Inferior parietal cortex (tissue), 1 donor: ENCODE measurements around the gene POLR3C.
"Not testable (repeated sequence)": the region's sequence is repeated elsewhere in the genome, so short reads cannot be mapped to it uniquely, and the experiment has no call there.

ENCODE experiments used
- DNase-seq: peaks from one replicate; pipeline ENCODE4 v3.0.0-alpha.2; 2016; ENCODE audit errors: extremely low spot score

The POLR3C gene, protein sequence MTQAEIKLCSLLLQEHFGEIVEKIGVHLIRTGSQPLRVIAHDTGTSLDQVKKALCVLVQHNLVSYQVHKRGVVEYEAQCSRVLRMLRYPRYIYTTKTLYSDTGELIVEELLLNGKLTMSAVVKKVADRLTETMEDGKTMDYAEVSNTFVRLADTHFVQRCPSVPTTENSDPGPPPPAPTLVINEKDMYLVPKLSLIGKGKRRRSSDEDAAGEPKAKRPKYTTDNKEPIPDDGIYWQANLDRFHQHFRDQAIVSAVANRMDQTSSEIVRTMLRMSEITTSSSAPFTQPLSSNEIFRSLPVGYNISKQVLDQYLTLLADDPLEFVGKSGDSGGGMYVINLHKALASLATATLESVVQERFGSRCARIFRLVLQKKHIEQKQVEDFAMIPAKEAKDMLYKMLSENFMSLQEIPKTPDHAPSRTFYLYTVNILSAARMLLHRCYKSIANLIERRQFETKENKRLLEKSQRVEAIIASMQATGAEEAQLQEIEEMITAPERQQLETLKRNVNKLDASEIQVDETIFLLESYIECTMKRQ

DNA sequence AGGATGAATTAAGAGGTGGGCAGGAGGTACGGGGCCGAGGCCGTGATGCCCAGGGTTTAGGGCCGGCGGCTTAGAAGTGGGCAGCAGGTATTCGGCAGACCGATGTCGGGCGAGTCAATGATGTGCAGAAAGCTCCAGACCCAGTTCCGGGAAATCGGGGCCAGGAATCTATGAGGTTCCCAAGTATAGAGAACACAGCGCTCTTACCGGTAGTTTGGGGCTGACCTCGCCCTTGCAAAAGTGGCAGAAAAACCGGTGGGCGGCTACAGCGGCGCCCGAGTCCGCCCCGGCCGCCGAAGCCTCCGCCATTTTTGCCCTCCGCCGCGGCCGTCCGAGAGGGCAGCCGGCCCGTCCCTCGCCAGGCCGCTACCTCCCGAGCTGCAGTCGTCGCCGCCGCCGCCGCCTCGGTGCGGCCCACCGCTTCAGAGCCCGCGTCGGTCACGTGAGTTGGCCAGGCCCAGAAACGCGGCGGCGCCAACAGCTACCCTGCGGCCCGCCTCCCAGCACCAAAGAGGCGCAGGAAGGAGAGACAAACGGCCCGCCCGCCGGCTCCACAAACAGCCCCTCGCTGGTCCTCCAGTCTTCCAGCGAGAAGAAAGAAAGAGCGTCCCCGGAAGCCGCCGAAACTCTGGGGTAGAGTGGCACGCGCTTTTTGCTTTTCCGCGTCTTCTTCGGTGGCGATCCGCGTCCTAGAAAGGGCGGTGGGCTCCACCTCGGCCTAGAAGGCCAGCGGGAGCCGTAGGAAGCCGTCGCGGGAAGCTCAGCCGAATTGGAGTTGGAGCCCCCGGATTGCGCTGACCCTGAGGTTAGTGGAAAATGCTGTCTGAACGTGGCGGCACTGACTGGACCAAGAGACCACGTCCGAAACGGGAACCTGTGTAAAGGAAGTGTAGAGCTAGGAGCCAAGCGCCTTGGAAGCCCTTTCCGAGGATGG, at the start of gene POLR3C, which contains the start of gene RNF115:
TSS of gene POLR3C (plus strand) at position 636 of the 934 bp plus-strand sequence. CDS start 1,577 bp downstream, outside the sequence.
TSS of gene RNF115 (minus strand) at position 531 of the 934 bp plus-strand sequence. CDS start at position 309, 222 bp downstream.
- peak; percentile 89 for DNase-seq

DNA sequence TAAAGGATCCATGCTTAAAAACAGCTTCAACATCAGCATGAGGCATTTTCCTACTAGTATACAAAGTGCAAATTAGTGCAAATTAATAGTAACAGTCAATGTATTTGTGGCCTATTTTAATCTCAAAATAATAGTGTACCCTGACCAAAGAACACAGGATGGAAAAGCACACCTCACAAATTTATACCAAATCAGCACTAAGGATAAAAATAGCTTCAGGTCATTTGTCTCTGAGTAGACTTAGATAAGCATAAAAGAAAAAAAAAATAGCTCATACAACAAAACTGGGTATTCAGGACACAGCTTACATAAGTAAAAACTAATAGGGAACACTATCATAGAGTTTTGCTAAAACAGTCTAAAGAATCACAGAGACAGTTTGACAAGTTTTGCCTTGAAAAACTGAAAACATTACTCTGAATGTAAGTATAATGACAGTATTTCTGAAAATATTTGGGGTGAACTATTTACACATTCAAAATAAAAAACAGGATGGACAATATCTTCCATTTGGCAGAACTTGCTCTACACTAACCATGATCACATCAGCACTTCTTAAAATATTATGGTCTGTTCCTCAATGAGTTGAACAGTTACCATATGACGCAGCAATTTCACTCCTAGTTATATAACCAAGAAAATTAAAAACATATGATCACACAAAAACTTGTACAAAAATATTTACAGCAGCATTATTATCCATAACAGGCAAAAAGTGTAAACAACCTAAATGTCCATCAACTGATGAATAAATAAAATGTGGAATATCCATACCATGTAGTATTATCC, 46.4 kb upstream of the POLR3C start:
- DNase-seq, result no peak

DNA sequence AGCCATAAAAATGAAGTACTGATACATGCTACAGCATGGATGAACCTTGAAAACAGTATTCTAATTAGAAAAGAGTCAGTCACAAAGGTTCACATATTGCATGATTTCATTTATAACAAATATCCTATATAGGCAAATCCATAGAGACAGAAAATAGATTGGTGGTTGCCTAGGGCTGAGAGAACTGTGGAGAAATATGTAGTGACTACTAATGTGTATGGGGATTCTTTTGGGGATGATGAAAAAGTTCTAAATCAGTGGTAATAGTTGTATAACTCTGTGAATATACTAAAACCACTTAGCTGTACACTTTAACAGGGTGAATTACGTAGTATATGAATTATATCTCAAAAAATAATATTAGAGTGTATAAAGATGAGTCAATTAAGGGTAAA, 45.9 kb upstream of the POLR3C start:
- DNase-seq, result no peak

DNA sequence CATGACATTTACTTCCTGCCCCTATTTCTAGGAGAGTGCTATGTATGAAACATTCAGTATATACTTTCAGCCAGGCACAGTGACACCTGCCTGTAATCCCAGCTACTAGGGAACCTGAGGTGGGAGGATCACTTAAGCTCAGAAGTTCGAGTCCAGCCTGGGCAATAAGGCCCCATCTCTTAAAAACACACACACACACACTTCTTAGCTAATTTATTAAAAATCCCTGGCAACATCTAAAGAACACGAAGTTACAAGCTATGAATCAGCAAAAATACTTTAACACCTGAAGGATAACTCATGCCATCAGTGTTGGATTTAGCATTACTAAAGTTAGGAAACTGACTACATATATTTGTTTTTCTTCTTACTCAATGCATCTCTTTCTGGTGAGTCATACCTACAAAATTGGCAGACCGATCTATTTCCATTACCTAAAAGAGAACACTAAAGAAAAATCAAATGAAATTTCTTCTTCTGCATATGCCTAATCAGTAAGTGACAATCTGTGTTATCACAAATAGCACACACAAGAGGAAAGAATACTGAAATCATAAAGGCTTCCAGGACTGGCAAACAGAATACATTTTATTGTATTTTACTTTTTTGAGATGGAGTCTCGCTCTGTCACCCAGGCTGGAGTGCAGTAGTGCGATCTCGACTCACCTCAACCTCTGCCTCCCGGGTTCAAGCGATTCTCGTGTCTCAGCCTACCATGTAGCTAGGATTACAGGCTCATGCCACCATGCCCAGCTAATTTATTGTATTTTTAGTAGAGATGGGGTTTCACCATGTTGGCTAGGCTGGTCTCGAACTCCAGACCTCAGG, 41.5 kb upstream of the POLR3C start:
- peak; percentile 45 for DNase-seq

DNA sequence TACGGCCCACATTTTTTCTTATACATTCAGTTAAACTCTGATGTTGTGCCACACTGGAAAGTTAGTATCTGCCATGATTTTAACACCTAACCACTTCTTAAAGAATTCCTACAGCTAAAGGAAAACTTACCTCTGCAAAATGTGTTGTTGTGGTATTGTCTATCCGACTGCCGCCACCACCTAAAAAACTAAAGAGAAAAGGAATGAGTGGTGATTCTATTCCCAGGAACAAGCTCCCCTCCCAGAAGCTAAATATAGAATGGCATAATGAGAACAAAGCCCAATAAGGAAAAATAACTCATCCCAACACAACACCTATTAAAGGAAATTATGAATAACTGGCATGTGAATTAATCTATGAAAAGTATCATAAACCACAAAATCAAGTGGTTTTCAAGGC, 39.6 kb upstream of the POLR3C start:
- no peak for DNase-seq

DNA sequence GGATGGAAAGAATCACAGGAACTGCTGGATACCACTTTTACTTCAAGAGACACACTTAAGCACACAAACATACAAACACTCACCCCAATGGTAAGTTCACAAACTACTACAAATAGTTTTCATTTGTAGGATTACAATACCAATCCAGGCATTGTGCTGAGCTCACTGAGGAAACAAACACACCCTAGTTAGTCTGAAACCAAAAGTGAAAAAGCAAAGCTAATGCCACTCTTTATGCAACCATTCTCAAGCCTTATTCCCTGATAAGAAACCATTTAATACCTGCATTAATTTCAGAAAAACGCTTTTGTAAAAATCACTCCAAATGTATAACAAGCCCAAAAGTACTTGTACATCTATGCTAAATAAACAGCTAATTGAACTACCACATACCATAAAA, 38.5 kb upstream of the POLR3C start:
- DNase-seq, result no peak

DNA sequence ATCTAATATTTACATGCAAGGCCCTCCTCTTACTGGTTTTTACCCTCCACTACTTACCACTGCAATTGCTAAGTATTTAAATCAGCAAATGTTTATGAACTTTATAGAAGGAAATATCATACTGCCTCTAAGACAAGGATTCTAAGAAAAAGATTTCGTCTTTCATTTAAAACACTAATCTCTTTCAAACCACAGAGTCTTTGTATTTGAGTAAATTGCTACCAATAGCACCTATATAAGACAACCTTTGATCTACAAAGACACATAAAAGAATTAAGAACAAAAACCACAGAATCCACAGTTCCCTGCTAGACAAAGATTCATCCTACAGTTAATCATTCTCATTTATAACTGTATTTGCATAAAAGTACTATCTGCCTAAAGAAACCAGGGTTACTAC, 37.7 kb upstream of the POLR3C start:
- no peak for DNase-seq

DNA sequence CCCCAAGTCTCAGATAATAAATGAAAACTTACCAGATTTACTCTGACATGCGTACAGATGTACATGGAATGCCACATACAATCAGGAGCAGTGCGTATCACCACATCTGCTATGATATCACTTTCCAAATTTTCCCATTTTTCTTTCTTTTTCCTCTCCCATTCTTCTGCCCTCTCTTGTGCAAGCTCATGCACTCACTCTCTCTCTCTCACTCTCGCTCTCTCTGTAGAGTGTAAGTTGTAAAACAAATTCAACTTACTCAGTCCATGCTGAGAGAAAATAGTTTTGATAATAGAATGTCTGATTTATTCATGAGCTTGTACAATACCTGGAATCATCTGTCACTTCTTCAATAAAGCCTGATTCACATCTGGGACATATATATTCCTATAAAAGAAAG, 35.4 kb upstream of the POLR3C start:
- DNase-seq, result no peak

DNA sequence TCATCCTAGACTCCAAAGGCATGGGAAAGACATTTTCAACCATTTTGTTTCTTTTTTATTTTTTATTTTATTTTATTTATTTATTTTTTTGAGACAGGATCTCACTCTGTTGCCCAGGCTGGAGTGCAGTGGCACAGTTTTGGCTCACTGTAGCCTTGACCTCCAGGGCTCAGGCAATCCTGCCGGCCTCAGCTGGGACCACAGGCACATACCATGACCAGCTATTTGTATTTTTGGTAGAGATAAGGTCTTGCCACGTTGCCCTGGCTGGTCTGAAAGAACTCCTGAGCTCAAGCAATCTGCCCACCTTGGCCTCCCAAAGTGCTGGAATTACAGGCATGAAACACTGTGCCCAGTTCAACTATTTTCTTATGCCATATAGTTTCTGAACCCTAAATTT, 32.1 kb upstream of the POLR3C start:
- DNase-seq, result not testable (repeated sequence)

DNA sequence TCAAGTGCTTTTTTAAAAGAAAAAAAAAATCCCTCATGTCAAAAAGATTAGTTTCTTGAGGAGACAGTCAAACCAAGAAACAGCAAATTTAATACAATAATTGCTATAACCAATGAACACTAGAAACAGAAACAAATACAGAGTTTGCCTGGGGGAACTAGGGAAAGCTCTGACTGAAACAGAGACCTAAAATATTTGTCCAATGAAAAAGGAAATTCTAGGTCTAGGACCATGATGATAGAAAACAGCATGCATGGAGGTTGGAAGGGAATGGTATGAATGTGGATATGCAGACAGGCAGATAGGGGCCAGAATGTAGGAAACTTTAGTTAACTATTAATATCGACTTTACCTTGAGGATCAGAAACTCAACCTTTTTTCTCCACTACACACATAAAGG, 31.5 kb upstream of the POLR3C start:
- DNase-seq, result no peak

DNA sequence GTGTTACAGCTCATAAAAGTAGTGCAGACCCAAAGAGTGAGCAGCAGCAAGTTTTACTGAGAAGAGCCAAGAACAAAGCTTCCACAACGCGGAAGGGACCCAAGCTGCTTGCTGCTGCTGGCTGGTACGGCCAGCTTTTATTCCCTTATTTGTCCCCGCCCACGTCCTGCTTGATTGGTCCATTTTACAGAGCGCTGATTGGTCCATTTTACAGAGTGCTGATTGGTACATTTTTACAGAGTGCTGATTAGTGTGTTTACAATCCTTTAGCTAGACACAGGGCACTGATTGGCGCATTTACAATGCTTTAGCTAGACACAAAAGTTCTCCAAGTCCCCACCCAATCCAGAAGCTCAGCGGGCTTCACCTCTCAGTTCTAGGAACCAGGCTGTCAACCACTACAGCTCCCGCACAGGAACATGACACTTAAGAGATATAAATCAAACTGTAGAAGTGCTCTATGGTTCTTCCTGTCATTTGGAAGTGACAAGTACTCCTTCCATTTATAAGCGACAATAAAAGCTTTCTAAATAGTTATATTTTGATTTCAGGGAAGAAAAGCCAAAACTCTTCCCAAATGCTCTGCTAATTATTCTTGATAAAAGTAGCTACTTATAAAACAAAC, 28.6 kb upstream of the POLR3C start:
- DNase-seq, result no peak

DNA sequence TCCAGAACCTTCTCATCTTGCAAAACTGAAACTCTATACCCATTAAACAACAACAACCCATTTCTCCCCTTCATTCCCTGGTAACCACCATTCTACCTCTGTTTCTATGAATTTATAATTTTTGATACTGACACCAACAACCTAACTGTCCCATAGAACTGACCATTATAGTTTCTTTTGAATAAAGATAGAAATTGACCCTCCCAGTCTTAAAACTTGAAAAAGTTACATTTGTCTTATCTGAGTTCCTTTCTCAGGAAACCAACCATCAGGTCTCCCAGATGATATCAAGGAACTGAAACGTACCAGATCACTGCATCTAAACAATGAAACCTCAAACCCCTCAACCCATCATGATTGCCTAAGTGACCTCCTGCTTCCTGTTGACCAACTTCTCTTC, 27.2 kb upstream of the POLR3C start:
- no peak for DNase-seq

DNA sequence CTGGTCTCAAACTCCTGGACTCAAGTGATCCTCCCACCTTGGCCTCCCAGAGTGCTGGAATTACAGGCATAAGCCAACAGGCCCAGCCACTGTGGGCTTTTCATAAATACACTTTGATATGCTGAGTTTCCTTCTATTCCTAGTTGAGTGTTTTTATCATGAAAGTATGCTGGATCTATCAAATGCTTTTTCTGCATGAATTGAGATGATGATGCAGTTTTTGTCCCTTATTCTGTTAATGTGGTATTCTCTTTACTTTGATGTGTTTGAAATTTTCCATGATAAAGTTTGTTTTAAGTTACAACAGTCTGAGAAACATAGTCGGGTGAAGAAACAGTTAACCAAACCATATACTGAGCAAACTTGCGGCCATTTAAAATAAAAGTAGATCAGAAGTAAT, 24.2 kb upstream of the POLR3C start:
- no peak for DNase-seq

DNA sequence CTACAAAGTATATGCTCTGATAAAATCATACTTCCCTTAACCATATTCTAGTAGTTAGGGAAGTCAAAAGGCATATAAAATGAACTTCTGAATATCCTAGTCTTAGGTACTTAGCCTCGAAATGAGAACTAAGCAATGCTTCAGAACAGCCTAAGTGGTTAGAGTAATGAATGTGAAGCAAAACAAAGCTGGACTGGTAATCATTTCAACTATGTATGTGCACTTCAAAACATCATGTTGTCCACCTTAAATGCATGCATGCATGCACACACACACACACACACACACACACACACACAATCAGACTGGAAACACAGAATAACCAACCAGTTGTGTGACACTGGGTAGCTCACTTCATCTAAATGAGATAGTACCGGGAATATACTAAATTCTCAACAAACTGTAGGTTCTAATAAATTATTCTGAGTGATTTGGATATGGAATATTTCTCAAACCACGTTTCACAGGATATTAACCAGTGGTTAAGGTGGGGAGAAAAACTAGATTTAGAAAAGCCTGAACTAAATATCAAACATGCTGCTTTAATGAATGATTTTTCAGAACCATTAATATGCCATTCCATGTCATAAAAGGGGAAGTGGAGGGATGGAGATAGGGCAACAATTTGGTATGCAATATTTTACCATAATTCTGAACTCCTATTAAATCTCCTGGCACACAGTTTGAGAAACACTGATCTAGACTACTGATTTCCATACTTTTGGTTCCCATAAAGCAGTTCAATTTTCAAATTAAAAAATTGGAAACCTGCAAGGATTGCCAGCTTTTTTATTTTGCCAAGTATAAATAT, 19.6 kb upstream of the POLR3C start:
- no peak for DNase-seq

DNA sequence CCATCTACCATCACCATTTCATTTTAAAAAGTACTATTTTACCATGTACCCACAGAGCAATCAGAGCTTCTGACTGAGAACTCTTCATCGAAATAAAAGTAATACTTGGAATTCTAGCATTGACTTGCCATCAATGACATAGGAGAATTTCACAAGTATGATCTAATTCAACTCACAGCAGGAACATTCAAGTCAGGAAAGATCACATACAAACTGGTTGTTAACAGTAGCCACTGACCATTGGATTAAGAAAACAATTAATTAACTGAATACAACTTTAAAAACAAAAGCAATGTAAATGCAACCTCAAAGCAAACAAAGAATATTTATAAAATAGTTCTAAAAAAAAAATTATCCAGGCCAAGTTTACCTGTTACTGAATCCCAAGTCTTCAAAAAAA, 18.9 kb upstream of the POLR3C start:
- no peak for DNase-seq

DNA sequence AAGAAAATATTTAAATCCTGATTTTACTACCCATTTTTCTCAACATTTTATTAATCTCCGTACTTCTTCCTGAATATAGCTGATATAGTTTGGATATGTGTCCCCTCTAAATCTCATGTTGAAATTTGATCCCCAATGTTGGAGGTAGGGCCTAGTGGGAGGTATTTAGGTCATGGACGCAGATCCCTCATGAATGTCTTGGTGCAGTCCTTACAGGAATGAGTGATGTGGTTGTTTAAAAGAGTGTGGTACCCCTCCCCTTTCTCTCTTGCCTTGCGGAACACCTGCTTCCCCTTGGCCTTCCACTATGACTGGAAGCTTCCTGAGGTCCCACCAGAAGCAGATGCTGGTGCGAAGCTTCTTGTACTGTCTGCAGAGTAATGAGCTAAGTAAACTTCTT, 17.6 kb upstream of the POLR3C start:
- no peak for DNase-seq

DNA sequence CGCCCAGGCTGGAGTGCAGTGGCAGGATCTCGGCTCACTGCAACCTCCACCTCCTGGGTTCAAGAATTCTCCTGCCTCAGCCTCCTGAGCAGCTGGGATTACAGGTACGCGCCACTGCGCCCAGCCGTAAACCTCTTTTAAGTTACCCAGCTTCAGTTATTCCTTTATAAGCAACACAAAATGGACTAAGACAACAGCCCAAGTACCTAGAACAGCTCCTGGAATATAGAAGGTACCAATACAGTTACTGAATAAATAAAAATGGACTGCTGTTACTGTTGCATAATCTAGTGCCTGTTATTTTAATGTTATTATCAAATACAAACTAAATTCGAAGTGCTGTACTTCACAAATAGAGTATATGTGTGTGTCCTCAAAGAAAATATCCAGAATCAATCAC, 17.2 kb upstream of the POLR3C start:
- no peak for DNase-seq

DNA sequence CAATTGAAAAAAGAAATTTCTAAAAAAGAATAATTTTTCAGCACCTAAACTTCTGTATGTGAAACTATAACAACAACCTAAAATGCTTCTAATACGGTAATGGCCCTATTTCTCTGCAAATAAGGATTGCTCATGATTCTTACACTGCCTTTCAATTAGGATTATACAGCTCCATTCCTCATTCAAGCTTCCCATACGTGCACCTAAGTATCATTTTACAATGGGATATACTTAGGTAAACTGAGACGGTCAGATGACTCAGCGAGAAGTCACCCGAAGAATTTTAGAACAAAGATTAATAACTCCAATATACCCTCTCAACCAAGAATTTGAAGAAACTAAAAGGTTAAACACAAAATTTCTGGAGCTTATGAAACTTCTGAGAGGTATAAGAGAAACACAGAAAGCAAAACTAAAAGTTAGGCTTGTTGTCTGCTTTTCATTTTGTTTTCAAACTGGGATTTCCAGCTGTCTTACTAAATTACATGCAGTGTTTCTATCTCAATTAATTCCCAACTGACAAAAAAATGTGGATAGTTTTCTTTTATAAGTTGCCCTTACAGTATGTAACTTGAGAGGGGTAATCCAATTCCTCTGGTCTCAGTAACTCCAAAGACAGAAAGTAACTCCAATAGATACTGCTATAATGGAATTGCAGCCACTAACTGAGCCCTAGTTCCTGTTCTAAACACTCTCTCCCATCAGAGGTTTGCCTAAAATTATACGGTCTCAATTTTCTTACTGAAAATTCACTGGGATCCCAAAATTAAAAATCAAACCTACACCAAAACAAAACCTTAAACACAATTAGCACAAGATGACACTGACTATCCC, 10.8 kb upstream of the POLR3C start:
- not testable (repeated sequence) for DNase-seq
